HEK293 (cell line): ENCODE data around the gene CALHM2.

Source experiments
- CTCF ChIA-PET: fragments of 350-600 bp; formaldehyde crosslinking; extraction: SDS; loops from one replicate; lab custom pipeline; 2021; ENCODE audit warnings: antibody characterized with exemption; lab: Yijun Ruan, JAX
- POLR2A ChIA-PET: fragments of 300-600 bp; formaldehyde crosslinking; extraction: SDS; loops from one replicate; lab custom pipeline; 2020; ENCODE audit warnings: antibody characterized with exemption, inconsistent platforms; lab: Yijun Ruan, JAX
- H3K27ac ChIP-seq: fragments of 200-500 bp; sonication (Bioruptor generic); 2 replicates; pipeline ENCODE4 v1.5.1; 2014; ENCODE audit warnings: low read depth, low read length, control low read depth, inconsistent platforms; ENCODE audit errors: extremely low read depth
- H3K36me3 ChIP-seq, 2 experiments: fragments of 200-500 bp in 1 of 2; sonication (Bioruptor generic) in 1 of 2; 1 replicate in 1 of 2; 2 replicates in 1 of 2; pipeline ENCODE4 v1.5.1; 2014 to 2017; ENCODE audit warnings: inconsistent platforms in 2 of 2, low read length in 2 of 2; ENCODE audit not compliant: control insufficient read depth in 2 of 2, insufficient read depth in 1 of 2
- H3K4me1 ChIP-seq: fragments of 200-500 bp; sonication (Bioruptor generic); 2 replicates; pipeline ENCODE4 v1.5.1; 2014; ENCODE audit warnings: mild to moderate bottlenecking, low read length, inconsistent platforms; ENCODE audit not compliant: control insufficient read depth, insufficient read depth
- H3K4me3 ChIP-seq: 2 replicates; pipeline ENCODE4 v1.5.1; 2011; ENCODE audit warnings: low read depth, mild to moderate bottlenecking, control low read depth, low read length, moderate library complexity
- H3K9me3 ChIP-seq: fragments of 200-500 bp; sonication (Bioruptor generic); 2 replicates; pipeline ENCODE4 v1.5.1; 2014; ENCODE audit warnings: low read depth, low read length, inconsistent platforms; ENCODE audit not compliant: control insufficient read depth, insufficient read depth
- GLIS1 ChIP-seq: fragments of 450-650 bp; formaldehyde crosslinking; IDR thresholded peaks from 2 replicates; pipeline ENCODE4 v1.5.1; 2016; ENCODE audit warnings: missing biosample characterization, missing genetic modification characterization
- HOXA7 ChIP-seq: sonication (generic); formaldehyde crosslinking; IDR thresholded peaks from 2 replicates; pipeline ENCODE4 v1.8.1; 2022; ENCODE audit warnings: missing genetic modification reagents, borderline replicate concordance
- KLF9 ChIP-seq: fragments of 450-650 bp; formaldehyde crosslinking; IDR thresholded peaks from 2 replicates; pipeline ENCODE4 v1.5.1; 2016; ENCODE audit warnings: missing biosample characterization, missing genetic modification characterization, low read depth
- MEIS1 ChIP-seq: sonication (generic); formaldehyde crosslinking; IDR thresholded peaks from 2 replicates; pipeline ENCODE4 v1.8.1; 2022; ENCODE audit warnings: missing genetic modification reagents, mild to moderate bottlenecking, borderline replicate concordance
- OVOL3 ChIP-seq: fragments of 450-650 bp; formaldehyde crosslinking; IDR thresholded peaks from 2 replicates; pipeline ENCODE4 v1.5.1; 2016; ENCODE audit warnings: missing biosample characterization, missing genetic modification characterization
- WT1 ChIP-seq: fragments of 450-650 bp; formaldehyde crosslinking; IDR thresholded peaks from 2 replicates; pipeline ENCODE4 v1.5.1; 2016; ENCODE audit warnings: missing biosample characterization, missing genetic modification characterization
- ZNF140 ChIP-seq: fragments of 450-650 bp; formaldehyde crosslinking; IDR thresholded peaks from 2 replicates; pipeline ENCODE4 v1.5.1; 2016; ENCODE audit warnings: missing biosample characterization, missing genetic modification characterization
- ZNF157 ChIP-seq: fragments of 450-650 bp; formaldehyde crosslinking; IDR thresholded peaks from 2 replicates; pipeline ENCODE4 v1.5.1; 2016; ENCODE audit warnings: missing biosample characterization, missing genetic modification characterization
- ZNF211 ChIP-seq: fragments of 450-650 bp; formaldehyde crosslinking; IDR thresholded peaks from 2 replicates; pipeline ENCODE4 v1.5.1; 2016; ENCODE audit warnings: low read depth, missing biosample characterization, missing genetic modification characterization
- ZNF221 ChIP-seq: fragments of 450-650 bp; formaldehyde crosslinking; IDR thresholded peaks from 2 replicates; pipeline ENCODE4 v1.5.1; 2017; ENCODE audit warnings: missing biosample characterization, missing genetic modification characterization, borderline replicate concordance
- ZNF239 ChIP-seq: fragments of 450-650 bp; formaldehyde crosslinking; IDR thresholded peaks from 2 replicates; pipeline ENCODE4 v1.5.1; 2016; ENCODE audit warnings: missing biosample characterization, missing genetic modification characterization
- ZNF398 ChIP-seq: fragments of 450-650 bp; formaldehyde crosslinking; IDR thresholded peaks from 2 replicates; pipeline ENCODE4 v1.5.1; 2017; ENCODE audit warnings: missing biosample characterization, missing genetic modification characterization
- ZNF473 ChIP-seq: fragments of 450-650 bp; formaldehyde crosslinking; IDR thresholded peaks from 2 replicates; pipeline ENCODE4 v1.5.1; 2017; ENCODE audit warnings: missing biosample characterization, missing genetic modification characterization
- ZNF521 ChIP-seq: fragments of 450-650 bp; formaldehyde crosslinking; IDR thresholded peaks from 2 replicates; pipeline ENCODE4 v1.5.1; 2017; ENCODE audit warnings: missing biosample characterization, mild to moderate bottlenecking, missing genetic modification characterization
- ZNF571 ChIP-seq: fragments of 450-650 bp; formaldehyde crosslinking; IDR thresholded peaks from 2 replicates; pipeline ENCODE4 v1.5.0; 2017; ENCODE audit warnings: missing biosample characterization, missing genetic modification characterization
- ZNF600 ChIP-seq: fragments of 450-650 bp; formaldehyde crosslinking; IDR thresholded peaks from 2 replicates; pipeline ENCODE4 v1.5.1; 2016; ENCODE audit warnings: missing biosample characterization, missing genetic modification characterization
- ZNF629 ChIP-seq: fragments of 450-650 bp; formaldehyde crosslinking; IDR thresholded peaks from 2 replicates; pipeline ENCODE4 v1.5.1; 2017; ENCODE audit warnings: missing biosample characterization, missing genetic modification characterization
- ZNF658 ChIP-seq: fragments of 450-650 bp; formaldehyde crosslinking; IDR thresholded peaks from 2 replicates; pipeline ENCODE4; 2016; ENCODE audit warnings: missing biosample characterization, missing genetic modification characterization
- ZNF692 ChIP-seq: fragments of 450-650 bp; formaldehyde crosslinking; IDR thresholded peaks from 2 replicates; pipeline ENCODE4 v1.5.1; 2016; ENCODE audit warnings: missing biosample characterization, missing genetic modification characterization
- ZNF830 ChIP-seq: fragments of 450-650 bp; IDR thresholded peaks from 2 replicates; pipeline ENCODE4 v1.5.0; 2018; ENCODE audit warnings: missing biosample characterization, missing genetic modification characterization, low read depth, mild to moderate bottlenecking, moderate library complexity
- ZSCAN23 ChIP-seq: fragments of 450-650 bp; formaldehyde crosslinking; IDR thresholded peaks from 2 replicates; pipeline ENCODE4 v1.5.1; 2016; ENCODE audit warnings: missing biosample characterization, missing genetic modification characterization
- ZSCAN30 ChIP-seq: fragments of 450-650 bp; IDR thresholded peaks from 2 replicates; pipeline ENCODE4 v1.5.1; 2018; ENCODE audit warnings: missing biosample characterization, mild to moderate bottlenecking, missing genetic modification characterization, moderate library complexity
- TF ChIP-seq, protein P1 (sequence below): fragments of 450-650 bp; formaldehyde crosslinking; optimal IDR thresholded peaks from 2 replicates; pipeline ENCODE3; 2016; ENCODE audit warnings: missing biosample characterization, mild to moderate bottlenecking, missing genetic modification characterization
- TF ChIP-seq, protein P2 (sequence below): fragments of 450-650 bp; IDR thresholded peaks from 2 replicates; pipeline ENCODE4 v1.5.1; 2018; ENCODE audit warnings: missing biosample characterization, mild to moderate bottlenecking, missing genetic modification characterization
- TF ChIP-seq, protein P3 (sequence below): fragments of 450-650 bp; formaldehyde crosslinking; IDR thresholded peaks from 2 replicates; pipeline ENCODE4 v1.5.1; 2016; ENCODE audit warnings: missing biosample characterization, missing genetic modification characterization

The CALHM2 gene

GRCh38 chr10:103431902-103432301, 20.3 kb downstream of the CALHM2 start:
- CTCF ChIA-PET = interaction anchor here (0.7 to 1.0 kb wide), 3 partner anchors 47 to 131 kb away, joined by 3 read pairs; partner anchors contain the start of gene CALHM3
- Histone ChIP-seq H3K9me3 (no peaks in the 10 kb centered on the region), H3K4me1 (no peaks in the 10 kb centered on the region), H3K36me3 (peaks cover 46 to 93% of the 10 kb centered on the region in 2 experiments), H3K27ac (no peak overlapping the region)
- TF ChIP-seq ZSCAN23 (tag by site-specific recombination) (no peak), ZNF521 (tag by site-specific recombination) (no peak), ZNF211 (tag by site-specific recombination) (no peak), WT1 (tag by site-specific recombination) (no peak), ZNF600 (tag by site-specific recombination) (no peak), ZNF473 (tag by site-specific recombination) (no peak), ZNF157 (tag by site-specific recombination) (no peak), ZNF830 (tag by site-specific recombination) (no peak), ZNF239 (tag by site-specific recombination) (no peak), ZNF658 (tag by site-specific recombination) (no peak), ZNF221 (no peak), ZNF629 (no peak)
- TF ChIP-seq, protein P1, sequence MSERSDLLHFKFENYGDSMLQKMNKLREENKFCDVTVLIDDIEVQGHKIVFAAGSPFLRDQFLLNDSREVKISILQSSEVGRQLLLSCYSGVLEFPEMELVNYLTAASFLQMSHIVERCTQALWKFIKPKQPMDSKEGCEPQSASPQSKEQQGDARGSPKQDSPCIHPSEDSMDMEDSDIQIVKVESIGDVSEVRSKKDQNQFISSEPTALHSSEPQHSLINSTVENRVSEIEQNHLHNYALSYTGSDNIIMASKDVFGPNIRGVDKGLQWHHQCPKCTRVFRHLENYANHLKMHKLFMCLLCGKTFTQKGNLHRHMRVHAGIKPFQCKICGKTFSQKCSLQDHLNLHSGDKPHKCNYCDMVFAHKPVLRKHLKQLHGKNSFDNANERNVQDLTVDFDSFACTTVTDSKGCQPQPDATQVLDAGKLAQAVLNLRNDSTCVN = no peak
- TF ChIP-seq, all 188 proteins: peak for 0
- no peak overlapping the region for H3K4me3 ChIP-seq
- POLR2A ChIA-PET = no interaction called here

DNA sequence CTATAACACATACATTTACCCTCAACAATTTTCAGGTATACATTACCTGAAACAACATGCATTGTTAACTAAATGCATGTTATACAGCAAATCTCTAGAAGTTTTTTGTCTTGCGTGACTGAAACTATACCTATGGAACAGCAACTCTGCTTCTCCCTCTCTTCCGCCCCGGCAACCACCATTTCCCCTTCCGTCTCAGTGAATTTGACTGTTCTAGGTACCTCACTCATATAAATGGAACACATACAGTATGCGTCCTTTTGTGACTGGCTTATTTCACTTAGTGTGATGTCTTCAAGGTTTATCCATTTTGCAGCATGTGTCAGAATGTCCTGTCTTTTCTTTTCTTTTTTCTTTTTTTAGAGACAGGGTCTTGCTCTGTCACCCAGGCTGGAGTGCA, 22.5 kb downstream of the CALHM2 start:
- no peak overlapping the region for H3K27ac ChIP-seq
- H3K9me3 ChIP-seq = no peaks in the 10 kb centered on the region
- ChIA-PET CTCF (interaction anchor here (0.7 kb wide), 1 partner anchor 135 kb away, joined by 3 read pairs; no protein-coding TSS in a partner anchor), POLR2A (no interaction called here)
- TF ChIP-seq, protein P2, sequence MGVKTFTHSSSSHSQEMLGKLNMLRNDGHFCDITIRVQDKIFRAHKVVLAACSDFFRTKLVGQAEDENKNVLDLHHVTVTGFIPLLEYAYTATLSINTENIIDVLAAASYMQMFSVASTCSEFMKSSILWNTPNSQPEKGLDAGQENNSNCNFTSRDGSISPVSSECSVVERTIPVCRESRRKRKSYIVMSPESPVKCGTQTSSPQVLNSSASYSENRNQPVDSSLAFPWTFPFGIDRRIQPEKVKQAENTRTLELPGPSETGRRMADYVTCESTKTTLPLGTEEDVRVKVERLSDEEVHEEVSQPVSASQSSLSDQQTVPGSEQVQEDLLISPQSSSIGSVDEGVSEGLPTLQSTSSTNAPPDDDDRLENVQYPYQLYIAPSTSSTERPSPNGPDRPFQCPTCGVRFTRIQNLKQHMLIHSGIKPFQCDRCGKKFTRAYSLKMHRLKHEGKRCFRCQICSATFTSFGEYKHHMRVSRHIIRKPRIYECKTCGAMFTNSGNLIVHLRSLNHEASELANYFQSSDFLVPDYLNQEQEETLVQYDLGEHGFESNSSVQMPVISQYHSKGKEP (tag by site-specific recombination) = no peak
- TF ChIP-seq HOXA7 (CRISPR knock-in tag) (no peak), ZNF692 (no peak), MEIS1 (CRISPR knock-in tag) (no peak)
- peaks cover 47 to 92% of the 10 kb centered on the region in 2 experiments for H3K36me3 ChIP-seq
- no peak overlapping the region for H3K4me3 ChIP-seq
- no peaks in the 10 kb centered on the region for H3K4me1 ChIP-seq

DNA sequence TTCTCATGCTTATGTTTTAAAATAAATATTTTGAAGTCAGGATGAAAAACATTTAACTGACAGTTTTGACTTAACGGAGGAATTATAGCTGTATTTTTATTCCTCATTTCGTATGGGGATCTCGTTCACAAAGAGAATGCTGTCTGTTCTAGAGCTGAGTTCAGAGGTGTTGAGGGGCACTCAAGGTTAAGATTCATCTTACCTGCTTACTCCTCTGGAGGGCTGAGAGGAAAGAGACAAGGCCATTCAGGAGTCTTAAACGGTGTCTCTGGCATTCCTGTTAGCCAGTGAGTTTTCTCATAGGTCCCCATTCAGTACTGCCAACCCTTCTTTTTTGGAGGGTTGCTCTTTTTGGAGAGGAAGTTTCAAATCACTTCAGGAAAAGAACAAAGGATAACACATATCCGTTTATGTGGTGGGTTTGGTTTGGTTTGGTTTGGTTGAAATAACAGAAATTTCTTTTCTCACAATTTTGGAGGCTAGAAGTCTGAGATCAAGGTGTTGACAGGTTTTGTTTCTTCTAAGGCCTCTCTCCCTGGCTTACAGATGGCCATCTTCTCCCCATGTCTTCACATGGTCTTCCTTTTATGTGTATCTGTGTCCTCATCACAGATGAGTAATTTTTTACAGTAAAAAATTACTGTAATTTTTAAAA, 23.1 kb downstream of the CALHM2 start:
- Histone ChIP-seq H3K27ac (no peak overlapping the region), H3K9me3 (no peaks in the 10 kb centered on the region), H3K4me3 (no peak overlapping the region), H3K36me3 (peaks cover 47 to 92% of the 10 kb centered on the region in 2 experiments), H3K4me1 (no peaks in the 10 kb centered on the region)
- POLR2A ChIA-PET = no interaction called here
- CTCF ChIA-PET = interaction anchor here (1.0 kb wide), 1 partner anchor 13 kb away, joined by 3 read pairs; no protein-coding TSS in a partner anchor
- TF ChIP-seq GLIS1 (no peak), ZNF211 (tag by site-specific recombination) (no peak), ZNF571 (tag by site-specific recombination) (no peak), MEIS1 (CRISPR knock-in tag) (no peak), OVOL3 (tag by site-specific recombination) (no peak), ZSCAN30 (tag by site-specific recombination) (no peak), ZNF398 (tag by site-specific recombination) (no peak), ZNF140 (tag by site-specific recombination) (no peak), KLF9 (tag by site-specific recombination) (no peak)
- TF ChIP-seq, protein P3, sequence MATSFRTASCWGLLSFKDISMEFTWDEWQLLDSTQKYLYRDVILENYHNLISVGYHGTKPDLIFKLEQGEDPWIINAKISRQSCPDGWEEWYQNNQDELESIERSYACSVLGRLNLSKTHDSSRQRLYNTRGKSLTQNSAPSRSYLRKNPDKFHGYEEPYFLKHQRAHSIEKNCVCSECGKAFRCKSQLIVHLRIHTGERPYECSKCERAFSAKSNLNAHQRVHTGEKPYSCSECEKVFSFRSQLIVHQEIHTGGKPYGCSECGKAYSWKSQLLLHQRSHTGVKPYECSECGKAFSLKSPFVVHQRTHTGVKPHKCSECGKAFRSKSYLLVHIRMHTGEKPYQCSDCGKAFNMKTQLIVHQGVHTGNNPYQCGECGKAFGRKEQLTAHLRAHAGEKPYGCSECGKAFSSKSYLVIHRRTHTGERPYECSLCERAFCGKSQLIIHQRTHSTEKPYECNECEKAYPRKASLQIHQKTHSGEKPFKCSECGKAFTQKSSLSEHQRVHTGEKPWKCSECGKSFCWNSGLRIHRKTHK (tag by site-specific recombination) = no peak
